Motor neuron (in vitro differentiated cells): ENCODE results near the gene ZNF469. TPM values are rescaled to one million over a fixed set of nuclear protein-coding genes. Genes with fewer than 3 reads are reported as not detected.

Experiments used
- ATAC-seq, 8 experiments: fragments of 200-7000 bp; cut with Tn5 transposase; replicated peaks in 6 of 8; 2 replicates each; pipeline ENCODE4 v1.8.0; 2021; ENCODE audit warnings: mild to moderate bottlenecking in 8 of 8, moderate library complexity in 8 of 8
- H3K27ac ChIP-seq, 2 donors: fragments of 250-450 bp; sonication (Bioruptor Pico); 2 replicates each; pipeline ENCODE4 v1.9.0; 2021; ENCODE audit warnings: antibody characterized with exemption in 2 of 2, mild to moderate bottlenecking in 2 of 2, moderate library complexity in 1 of 2
- H3K4me1 ChIP-seq, 2 donors: fragments of 250-450 bp; sonication (Bioruptor Pico); replicated peaks in 1 of 2; 2 replicates each; pipeline ENCODE4 v1.6.1; 2021; ENCODE audit warnings: antibody characterized with exemption in 2 of 2, mild to moderate bottlenecking in 2 of 2, moderate library complexity in 1 of 2
- H3K4me3 ChIP-seq, 5 donors: fragments of 250-450 bp; sonication (Bioruptor Pico); 2 replicates each; pipeline ENCODE4 v1.9.0; 2021; ENCODE audit warnings: antibody characterized with exemption in 5 of 5, mild to moderate bottlenecking in 5 of 5, moderate library complexity in 4 of 5
- WGBS, 10 experiments: fragments of 450-650 bp; shearing (Covaris generic); methylation state at CpG; one replicate each; pipeline ENCODE4 v1.0.0; 2022; 5-methylcytosine and 5-hydroxymethylcytosine counted together
- in situ Hi-C, 9 experiments: fragments of 400-800 bp; cut with MboI; loops; one replicate each; pipeline ENCODE4 v1.15.0; 2021; ENCODE audit warnings: low sequenced_read_pairs in 9 of 9, low pct_unique_long_range_greater_than_20kb in 2 of 9; ENCODE audit not compliant: unreplicated experiment in 9 of 9
- total RNA-seq, 8 experiments: library from RNA; unstranded; fragments of 300-600 nt; gene quantifications; 2 replicates each; pipeline versions ENCODE4 v1.2.3 to v1.2.4, GENCODE V29; 2022

ZNF469 gene
- total RNA-seq, 8 experiments from 2014 or later, result 0.13 to 1.0 (median 0.34) TPM

DNA sequence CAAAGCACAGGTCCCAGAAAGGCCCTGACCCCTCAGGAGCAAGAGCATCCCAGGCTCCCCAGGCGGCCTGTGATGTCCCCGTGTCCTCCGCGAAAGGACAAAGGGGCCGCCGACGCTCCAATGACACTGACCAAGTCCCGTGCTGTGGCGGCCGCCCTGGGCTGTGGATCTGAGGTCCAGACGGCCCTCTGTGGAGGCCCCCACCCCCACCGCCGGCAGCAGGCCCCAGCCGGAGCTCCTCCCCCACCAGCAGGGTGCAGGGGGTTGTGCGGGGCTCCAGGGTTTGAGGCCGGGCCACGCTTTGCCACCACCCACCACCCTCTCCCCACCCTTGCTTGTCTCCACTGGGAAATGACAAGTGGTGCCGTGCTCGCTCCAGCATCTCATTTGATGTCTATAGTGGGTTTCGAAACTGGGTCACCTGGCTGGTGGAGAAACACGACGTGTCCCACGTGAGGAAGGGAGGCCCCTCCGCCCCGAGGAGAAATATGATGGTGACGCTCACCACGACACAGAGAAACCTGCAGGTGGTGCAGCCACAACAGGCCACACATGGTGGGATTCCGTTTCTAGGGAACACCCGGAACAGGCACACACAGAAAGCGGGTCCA, 31.2 kb upstream of the ZNF469 start:
- Histone ChIP-seq H3K27ac (no peak overlapping the region), H3K4me1 (peaks cover 0 to 13% of the 10 kb centered on the region in 2 donors), H3K4me3 (no peak overlapping the region)
- 81 to 100% (median 88%) methylated on average over 2 to 9 of the region's 30 CpGs; no CpG with 5 or more reads in 6 of the 10 experiments for WGBS, 10 experiments
- in situ Hi-C loops, result no loop called here
- peak in 4 of 8 experiments; percentile 21 to 60 (median 54) for ATAC-seq

DNA sequence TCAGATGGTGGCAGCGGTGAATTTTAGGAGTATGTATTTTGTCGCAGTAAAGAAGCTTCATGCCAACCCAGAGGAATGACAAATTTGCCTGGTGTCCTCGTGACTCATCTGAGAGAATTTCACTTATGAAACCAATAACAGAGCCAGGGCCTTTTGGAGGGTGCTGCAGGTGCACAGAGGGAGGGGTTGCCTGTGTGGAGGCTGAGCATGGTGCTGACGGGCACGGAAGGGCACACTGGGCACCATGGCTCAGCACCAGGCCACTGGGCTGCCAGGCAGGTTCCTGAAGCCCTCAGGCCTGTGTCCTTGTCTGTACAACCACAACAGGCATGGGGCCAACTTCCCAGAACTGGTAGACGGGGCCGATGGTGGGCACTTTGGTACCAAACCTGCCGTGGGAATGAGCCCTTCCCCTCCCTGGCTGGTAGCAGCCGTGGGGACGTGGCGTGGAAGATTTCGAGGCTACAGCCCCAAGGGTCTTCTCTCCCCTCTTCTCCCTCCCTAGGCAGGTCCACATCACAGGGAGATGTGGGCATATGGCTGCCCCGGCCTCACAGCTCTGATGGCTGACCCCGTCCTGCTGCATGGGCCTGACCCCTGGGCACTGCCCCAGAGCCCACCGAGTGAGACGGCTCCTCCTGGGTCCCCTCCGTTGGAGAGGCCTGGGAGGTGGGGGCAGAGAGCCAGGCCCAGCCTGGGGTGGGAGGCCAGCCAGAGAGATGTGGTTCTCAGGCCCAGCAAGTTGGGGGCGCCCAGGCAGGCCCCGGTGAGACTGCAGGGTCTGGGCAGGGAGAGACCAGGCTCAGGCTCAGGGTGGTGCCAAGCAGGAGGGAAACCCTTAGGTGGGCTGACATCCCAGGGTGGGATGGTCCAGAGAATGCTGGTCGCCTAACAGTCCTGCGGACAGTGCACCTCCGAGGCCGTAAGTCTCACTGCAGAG, 30.2 kb upstream of the ZNF469 start:
- in situ Hi-C loops, result no loop called here
- H3K4me1 ChIP-seq, result peaks cover 0 to 13% of the 10 kb centered on the region in 2 donors
- ATAC-seq, result no peak
- 40 to 95% (median 83%) methylated on average over 1 to 4 of the region's 23 CpGs; no CpG with 5 or more reads in 7 of the 10 experiments for WGBS, 10 experiments
- H3K4me3 ChIP-seq, result no peak overlapping the region
- H3K27ac ChIP-seq, result no peak overlapping the region

DNA sequence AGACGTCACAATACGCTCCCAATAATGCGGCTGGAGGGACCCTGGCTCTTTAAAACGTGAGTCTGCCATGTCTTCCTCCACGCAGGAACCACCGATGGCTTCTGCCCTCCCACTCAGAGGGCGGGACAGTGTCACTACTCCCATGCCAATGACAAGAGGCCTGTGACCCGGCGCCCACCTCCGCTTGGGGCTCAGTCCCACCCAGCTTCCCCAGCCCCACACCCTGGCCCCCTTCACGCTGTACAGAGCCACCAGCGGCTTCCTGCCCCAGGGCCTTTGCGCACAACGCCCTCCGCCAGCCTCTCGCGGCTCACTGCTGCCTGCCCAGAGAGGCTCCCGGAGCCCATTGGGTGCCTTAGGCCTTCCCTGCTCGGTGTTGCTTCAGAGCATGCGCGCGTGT, 29.5 kb upstream of the ZNF469 start:
- in situ Hi-C loops, result no loop called here
- 40% methylated on average over 1 of the region's 22 CpGs; no CpG with 5 or more reads in 9 of the 10 experiments for WGBS, 10 experiments
- Histone ChIP-seq H3K4me3 (no peak overlapping the region), H3K4me1 (peaks cover 0 to 13% of the 10 kb centered on the region in 2 donors), H3K27ac (no peak overlapping the region)
- ATAC-seq, result no peak

DNA sequence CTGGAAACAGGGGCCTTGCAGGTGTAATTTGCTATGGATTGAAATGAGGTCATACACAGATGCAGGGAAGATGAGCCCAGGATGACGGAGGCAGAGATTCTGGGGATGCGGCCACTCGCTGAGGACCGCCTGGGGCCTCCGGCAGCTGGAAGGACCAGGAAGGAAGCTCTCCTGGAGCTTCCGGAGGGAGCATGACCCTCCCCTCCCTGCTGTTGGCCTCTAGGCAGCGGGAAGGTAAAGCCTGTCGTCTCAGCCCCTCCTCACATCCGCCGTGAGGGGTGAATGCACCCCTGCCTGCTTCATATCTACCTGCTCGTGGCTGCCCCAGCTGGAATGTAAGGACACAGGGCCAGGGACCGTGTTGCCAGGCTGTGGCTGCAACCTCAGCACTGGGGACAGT, 29.1 kb upstream of the ZNF469 start:
- WGBS, 10 experiments, result 33 to 75% methylated on average over 1 to 2 of the region's 12 CpGs; no CpG with 5 or more reads in 8 of the 10 experiments
- Histone ChIP-seq H3K27ac (no peak overlapping the region), H3K4me3 (no peak overlapping the region), H3K4me1 (peaks cover 0 to 13% of the 10 kb centered on the region in 2 donors)
- in situ Hi-C loops, result no loop called here
- peak in 1 of 8 experiments; percentile 15 for ATAC-seq

DNA sequence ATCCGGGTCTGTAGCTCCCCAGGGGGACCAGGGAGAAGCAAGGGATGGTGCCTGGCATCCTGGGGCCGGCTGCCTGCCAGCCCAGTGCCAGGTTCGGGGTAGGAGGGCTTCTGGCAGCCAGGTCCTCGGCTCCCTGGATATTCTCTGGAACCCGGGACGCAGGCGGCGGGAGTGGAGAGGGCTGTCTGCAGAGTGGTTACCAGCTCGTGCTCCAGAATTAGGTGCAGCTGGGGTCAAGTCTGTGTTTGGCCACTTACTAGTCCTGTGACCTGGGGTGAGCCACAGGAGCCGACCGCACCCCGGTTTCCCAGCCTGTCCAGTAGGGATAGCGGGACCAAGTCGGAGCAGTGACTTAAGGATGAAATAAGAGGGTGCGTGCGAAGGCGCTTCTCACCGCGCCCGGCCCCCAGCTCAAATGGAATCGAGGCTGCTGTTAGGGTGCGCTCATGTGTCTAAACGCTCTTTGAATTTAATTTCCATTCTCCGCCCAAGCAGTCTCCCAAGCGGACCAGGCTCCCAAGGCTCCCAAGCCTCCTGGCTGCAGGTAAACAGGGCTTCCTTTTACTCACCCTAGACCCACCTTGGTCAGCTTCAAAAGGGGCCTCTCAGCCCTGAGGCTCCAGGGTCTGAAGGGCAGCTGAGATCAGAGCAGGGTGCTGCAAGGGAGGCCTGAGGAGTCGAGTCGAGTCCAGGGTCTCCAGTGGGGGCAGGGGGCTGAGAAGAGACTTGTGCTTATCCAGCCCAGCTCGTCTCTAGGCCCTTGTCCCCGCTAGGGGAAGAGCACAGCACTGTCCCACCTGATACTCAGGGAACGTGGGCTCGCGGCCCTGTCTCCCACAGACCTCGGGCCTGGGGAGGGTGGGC, 28.3 kb upstream of the ZNF469 start:
- H3K27ac ChIP-seq, result no peak overlapping the region
- in situ Hi-C loops, result no loop called here
- no peak for ATAC-seq
- no peak overlapping the region for H3K4me3 ChIP-seq
- 76 to 100% (median 81%) methylated on average over 1 to 8 of the region's 33 CpGs; no CpG with 5 or more reads in 4 of the 10 experiments for WGBS, 10 experiments
- peaks cover 0 to 13% of the 10 kb centered on the region in 2 donors for H3K4me1 ChIP-seq

DNA sequence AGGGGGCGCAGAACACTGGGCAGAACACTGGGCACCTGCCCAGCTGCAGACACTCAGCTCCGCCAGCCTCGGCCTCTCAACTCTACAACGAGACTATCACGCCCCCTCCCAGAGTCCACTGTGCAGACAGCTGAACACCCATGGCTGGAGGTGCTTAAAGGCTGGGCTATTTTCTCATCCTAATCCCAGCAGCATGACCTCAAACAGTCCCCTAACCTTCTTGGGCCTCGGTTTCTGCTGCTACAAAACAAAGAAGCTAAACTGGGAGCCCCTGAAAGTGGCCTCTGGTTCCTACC, 27.7 kb upstream of the ZNF469 start:
- H3K4me3 ChIP-seq, result no peak overlapping the region
- 40 to 67% (median 60%) methylated on average over 1 of the region's 6 CpGs; no CpG with 5 or more reads in 7 of the 10 experiments for WGBS, 10 experiments
- in situ Hi-C loops, result no loop called here
- no peak overlapping the region for H3K27ac ChIP-seq
- H3K4me1 ChIP-seq, result peaks cover 0 to 13% of the 10 kb centered on the region in 2 donors
- ATAC-seq, result no peak

DNA sequence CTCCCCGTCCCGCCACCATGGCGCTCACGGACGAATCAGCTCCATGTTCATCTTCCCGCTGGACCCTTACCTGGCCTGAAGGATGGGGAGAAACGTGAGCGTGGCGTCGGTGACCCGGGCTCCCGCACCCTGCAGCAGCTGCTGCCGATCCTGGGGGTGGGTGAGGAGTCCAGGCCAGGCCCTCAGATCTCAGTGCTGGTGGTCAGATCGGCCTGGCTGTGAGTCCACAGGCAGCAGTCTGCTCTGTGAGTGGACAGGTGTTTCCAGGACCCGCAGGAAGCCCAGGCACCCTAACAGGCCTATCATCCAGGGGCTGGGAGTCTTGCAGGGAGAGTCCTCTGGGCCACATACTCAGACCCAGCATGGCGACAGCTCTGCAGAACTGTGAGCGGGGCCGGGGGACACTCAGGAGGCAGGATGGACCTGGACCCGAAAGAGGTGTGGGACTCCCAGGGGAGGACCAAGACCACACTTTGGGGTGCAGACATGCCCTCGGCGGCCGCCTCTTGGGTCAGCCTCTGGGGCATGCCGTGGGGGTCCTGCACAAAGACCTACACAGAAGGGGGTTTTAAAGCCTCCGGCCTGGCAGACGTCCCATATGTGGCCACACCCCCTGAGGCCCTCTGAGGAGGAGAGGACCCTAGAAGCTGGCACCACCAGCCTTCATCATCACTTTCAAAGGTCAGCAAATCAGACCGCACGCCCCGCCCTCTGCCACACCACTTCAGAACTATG, 27.2 kb upstream of the ZNF469 start:
- ATAC-seq, result no peak

DNA sequence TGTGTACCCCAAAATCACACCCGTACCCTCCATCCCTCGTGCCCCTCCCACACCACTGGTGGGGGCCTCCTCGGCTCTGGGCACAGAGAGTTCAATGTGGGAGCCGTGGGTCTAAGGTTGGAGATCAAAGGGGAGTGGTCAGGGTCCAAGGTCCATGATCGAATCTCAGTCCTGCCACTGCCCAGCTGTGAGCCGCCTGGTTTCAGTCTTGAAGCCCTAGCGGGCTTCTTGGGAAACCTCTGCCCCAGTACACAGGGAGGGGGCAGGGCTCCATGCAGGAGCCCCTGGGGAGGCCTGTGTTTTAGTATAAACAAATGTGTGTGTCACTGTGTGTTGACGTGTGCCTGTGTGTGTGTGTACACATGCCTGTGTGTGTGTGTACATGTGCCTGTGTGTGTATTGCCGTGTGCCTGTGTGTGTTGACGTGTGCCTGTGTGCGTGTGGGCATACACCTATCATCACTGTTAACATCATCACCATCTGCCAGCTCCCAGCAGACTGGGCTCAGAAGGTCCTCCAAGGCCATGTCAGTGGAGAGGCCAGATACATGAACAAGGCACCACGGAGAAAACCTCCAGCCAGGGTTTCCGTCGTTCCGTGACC, 26.5 kb upstream of the ZNF469 start:
- in situ Hi-C loops, result no loop called here
- no peak for ATAC-seq
- Histone ChIP-seq H3K4me3 (no peak overlapping the region), H3K4me1 (peaks cover 0 to 8% of the 10 kb centered on the region in 2 donors), H3K27ac (no peak overlapping the region)
- 80 to 100% (median 90%) methylated on average over 1 to 8 of the region's 15 CpGs; no CpG with 5 or more reads in 6 of the 10 experiments for WGBS, 10 experiments

More for the DNA sequence above, 27.2 kb upstream of the ZNF469 start:
- WGBS, 10 experiments, result 94 to 100% (median 100%) methylated on average over 1 to 12 of the region's 28 CpGs; no CpG with 5 or more reads in 7 of the 10 experiments
- no peak overlapping the region for H3K4me3 ChIP-seq
- in situ Hi-C loops, result no loop called here
- peaks cover 0 to 13% of the 10 kb centered on the region in 2 donors for H3K4me1 ChIP-seq
- no peak overlapping the region for H3K27ac ChIP-seq

DNA sequence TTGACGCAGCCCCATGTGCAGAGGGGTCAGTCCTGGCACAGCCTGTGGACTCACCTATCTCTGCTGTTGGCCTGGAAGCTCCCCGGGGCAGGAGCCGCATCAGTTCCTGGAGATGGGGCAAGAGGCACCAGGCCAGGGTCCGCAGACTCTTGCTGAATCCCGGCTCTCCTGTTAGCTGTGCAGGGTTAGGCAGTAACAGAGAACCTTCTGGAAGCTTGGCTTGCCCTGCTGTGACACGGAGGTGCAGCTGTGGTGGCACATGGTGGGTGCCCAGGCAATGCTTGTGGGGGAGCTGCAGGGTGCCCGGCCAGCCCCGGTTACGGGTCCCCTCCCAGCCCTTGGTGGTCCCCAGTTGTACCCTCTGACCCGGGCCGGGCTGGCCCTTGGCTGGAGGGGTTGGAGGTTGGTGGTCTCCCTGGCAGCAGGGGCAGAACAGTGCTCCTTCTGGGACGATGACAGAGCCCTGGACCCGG, 26.0 kb upstream of the ZNF469 start:
- 60 to 100% (median 89%) methylated on average over 1 to 7 of the region's 13 CpGs; no CpG with 5 or more reads in 5 of the 10 experiments for WGBS, 10 experiments
- Histone ChIP-seq H3K4me1 (peaks cover 0 to 2% of the 10 kb centered on the region in 2 donors), H3K27ac (no peak overlapping the region), H3K4me3 (no peak overlapping the region)
- ATAC-seq, result no peak
- in situ Hi-C loops, result no loop called here

DNA sequence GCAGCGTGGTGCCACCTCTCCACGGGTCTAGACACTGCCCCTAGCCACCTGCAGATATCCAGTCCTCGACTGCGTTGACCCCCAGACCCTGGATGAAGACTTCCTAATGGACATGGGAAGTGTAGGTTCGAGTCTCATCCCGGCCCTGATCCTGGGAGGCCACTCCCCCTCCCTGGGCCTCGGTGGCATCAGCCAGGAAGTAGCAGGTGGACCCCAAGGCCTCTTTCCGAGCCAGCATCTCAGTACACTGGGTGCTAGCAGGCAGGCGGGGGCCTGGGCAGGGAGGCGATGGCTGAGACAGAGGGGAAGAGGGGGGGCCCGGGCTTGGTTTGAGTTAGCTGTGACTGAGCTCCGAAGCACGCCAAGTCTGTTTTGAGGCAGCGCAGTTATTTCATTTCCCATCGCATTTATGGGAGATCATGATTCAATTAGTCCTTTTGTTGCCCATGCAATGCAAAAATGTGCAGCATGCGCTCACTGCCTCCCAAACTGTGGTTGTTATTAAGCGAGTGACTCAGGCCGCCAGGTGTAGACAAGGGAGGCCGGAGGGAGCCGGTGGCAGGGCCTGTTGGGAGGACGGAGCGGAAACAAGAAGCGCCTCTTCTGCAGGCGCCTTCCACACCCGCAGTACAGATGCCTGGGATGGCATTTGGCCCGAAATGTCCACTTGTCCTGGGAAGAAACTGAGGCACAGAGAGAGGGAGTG, 25.3 kb upstream of the ZNF469 start:
- no peak overlapping the region for H3K27ac ChIP-seq
- peak in 1 of 8 experiments; percentile 81 for ATAC-seq

DNA sequence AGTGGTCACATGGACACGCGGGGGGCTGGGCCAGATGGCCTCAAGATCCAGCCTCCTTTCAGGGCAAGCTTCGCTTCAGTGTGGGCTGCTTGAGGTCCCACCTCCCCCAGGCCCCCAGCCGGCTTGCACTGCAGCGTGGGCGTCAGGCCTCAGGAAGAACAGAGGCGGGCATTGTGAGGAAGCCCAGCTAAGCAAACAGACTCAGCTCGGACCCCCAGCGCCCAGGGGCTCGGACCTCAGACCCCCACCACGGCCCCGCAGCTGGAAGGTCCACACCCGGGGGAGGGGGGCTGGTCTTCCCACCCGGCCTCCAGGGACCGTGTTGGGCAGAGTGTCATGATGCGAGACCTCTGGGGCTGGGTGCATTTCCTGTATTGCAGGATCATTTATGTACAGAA, 24.7 kb upstream of the ZNF469 start:
- Histone ChIP-seq H3K4me3 (no peak overlapping the region), H3K4me1 (no peaks in the 10 kb centered on the region), H3K27ac (no peak overlapping the region)
- in situ Hi-C loops, result no loop called here
- 77 to 93% (median 88%) methylated on average over 3 to 11 of the region's 16 CpGs; no CpG with 5 or more reads in 7 of the 10 experiments for WGBS, 10 experiments
- no peak for ATAC-seq

More for the DNA sequence above, 25.3 kb upstream of the ZNF469 start:
- Histone ChIP-seq H3K4me1 (no peaks in the 10 kb centered on the region), H3K4me3 (no peak overlapping the region)
- 70 to 97% (median 91%) methylated on average over 2 to 10 of the region's 26 CpGs; no CpG with 5 or more reads in 4 of the 10 experiments for WGBS, 10 experiments
- in situ Hi-C loops, result no loop called here
